CD4-positive, alpha-beta T cell treated with Interferon gamma for 1 hour (primary cell): ENCODE data around the gene NHERF2.
"Not testable (repeated sequence)": the region's sequence is repeated elsewhere in the genome, so short reads cannot be mapped to it uniquely, and the experiment has no call there.

ENCODE experiments used
- DNase-seq: peaks from one replicate; pipeline ENCODE4 v3.0.0-alpha.2; 2020

NHERF2 gene

GRCh38 chr16:2028620-2029220, 2.0 kb downstream of the NHERF2 start:
- no peak for DNase-seq

DNA sequence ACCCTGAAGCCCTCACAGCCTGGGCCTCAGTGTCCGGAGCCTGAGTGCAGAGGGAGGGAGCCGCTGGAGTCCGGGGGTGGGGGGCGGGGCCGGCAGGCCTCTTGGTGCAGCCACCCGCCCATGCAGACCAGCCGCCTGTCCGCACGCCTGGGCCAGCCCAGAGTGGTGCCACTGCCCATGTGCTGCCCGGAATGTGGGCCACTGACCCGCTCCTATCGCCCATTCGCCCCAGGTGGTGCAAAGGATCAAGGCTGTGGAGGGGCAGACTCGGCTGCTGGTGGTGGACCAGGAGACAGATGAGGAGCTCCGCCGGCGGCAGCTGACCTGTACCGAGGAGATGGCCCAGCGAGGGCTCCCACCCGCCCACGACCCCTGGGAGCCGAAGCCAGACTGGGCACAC, 2.6 kb downstream of the NHERF2 start:
- no peak for DNase-seq

- no peak for DNase-seq
Observed at GRCh38 chr16:2030036-2030435, 3.3 kb downstream of the NHERF2 start.

GRCh38 chr16:2031081-2031577, 4.4 kb downstream of the NHERF2 start:
- DNase-seq, result no peak

DNA sequence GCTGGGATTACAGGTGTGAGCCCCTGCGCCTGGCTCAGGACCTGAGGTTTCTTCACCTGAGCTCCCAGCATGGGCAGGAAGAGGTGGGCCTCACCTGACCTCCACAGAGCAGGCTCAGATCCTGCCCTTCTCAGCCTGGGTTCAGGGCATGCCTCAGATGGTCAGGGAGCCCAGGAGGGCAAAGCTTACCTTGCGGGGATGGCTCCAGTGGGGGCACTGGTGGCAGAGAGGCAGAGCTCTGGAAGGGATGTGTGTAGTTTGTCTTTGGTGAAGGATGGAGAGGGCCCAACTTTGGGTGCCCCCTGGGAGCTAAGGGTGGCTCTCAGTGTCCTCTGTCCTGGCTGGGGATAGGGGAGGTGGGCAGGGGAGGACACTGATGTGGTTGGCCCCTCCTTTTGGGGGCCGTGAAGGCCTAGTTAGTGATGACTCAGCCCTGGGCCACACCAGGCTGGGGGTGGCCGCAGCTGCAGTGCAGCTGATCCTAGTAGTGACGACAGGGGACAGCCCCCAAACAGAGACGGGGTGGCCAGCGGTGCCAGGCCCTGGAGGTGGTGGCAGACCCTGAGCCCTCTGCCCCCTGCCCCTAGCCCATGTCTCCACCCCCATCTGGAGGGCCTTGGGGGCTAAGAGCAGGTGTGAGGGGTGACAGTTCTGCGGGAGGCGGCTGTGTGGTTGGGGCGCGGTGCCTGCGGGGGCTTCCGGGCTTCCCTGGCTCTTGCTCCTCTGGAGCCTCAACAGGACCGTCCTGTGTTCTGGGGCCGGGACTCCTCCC, 5.8 kb downstream of the NHERF2 start:
- no peak for DNase-seq

- no peak for DNase-seq
Observed at GRCh38 chr16:2033057-2033908, 6.6 kb downstream of the NHERF2 start.

DNA sequence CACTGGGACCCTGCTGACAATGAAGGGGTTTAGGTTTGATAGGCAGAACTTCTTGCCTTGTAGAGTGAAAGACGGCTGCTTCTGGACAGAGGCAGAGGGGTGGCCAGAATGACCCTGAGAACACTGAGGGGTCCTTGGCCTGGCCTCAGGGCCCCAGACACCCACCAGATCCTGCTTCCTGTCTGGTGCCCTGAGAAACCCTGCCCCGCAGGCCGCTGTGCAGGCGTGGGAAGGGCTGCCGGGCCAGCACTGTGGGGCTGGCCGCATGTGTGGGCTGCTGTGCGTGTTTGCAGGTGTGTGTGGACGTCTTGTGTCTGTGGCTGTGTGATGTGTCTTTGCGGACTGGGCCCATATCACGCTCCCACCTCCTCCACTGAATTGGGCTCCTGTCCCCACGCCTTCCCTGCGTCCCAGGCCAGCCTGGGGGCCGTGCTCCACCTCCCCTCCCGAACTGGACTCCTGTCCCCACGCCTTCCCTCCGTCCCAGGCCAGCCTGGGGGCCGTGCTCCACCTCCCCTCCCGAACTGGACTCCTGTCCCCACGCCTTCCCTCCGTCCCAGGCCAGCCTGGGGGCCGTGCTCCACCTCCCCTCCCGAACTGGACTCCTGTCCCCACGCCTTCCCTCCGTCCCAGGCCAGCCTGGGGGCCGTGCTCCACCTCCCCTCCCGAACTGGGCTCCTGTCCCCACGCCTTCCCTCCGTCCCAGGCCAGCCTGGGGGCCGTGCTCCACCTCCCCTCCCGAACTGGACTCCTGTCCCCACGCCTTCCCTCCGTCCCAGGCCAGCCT, 7.4 kb downstream of the NHERF2 start:
- DNase-seq, result not testable (repeated sequence)

DNA sequence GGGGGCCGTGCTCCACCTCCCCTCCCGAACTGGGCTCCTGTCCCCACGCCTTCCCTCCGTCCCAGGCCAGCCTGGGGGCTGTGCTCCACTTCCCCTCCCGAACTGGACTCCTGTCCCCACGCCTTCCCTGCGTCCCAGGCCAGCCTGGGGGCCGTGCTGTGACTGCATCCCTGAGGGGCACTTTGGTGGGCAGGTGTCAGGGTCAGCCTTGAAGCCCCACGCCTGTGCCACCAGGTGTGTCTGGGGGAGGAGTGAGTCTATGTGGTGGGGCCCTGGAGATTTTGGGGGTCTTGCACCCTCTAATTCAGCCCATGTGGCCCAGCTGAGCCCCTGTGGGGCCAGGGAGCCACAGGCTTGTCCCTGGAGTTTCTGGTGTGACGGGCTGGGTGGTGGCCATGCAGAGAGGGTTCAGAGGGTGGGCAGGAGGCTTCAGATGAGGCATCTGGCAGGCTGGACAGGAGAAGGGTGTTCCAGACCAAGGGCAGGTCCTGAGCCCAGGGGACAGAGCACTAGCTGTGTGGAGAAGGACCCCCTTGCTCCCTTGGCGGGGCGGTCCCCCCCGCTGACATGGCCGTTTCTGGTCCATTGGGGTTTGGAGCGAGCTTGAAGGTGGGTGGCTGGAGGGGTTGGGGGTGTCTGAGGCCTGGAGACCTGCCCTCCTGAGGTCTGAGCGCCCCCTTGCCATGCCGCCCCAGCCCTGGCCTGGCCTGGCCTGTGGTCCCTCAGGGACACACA, 8.2 kb downstream of the NHERF2 start:
- DNase-seq, result no peak

DNA sequence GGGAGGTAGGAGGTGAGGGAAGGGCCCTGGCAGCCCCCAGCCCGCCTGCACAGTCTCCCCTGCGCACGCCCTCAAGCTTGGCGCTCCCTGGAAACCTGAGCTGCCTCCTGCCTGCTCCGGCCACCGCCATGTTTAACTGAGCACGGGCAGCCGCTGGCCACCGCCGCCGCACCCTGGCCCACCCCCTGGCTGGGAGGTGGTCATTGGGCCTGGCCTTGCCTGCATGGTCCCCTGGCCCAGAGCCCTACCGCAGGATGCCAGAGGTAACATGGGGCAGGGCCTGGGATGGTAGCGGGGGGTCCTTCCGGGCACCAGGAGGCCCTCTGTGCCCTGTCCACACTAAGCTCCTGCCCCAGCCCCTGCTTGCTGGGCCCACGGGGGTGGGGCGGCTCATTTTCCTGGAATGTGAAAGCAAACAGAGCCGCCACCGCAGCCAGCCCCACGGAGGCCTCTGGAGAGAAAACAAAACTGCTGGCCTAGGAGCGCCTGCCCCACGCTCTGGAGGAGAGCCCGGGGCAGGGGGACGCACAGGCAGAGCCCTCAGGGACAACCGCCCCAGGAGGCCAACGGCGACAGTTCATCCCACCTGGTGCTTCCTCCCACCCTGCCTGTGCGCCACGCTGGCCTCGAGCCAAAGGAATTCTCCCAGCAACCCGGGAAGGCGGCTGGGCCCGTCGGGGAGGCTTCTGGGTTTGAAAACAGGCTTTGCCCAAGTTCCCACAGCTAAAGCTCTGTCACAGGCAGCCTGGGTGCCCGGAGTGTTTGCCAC, 8.9 kb downstream of the NHERF2 start:
- DNase-seq, result no peak

DNA sequence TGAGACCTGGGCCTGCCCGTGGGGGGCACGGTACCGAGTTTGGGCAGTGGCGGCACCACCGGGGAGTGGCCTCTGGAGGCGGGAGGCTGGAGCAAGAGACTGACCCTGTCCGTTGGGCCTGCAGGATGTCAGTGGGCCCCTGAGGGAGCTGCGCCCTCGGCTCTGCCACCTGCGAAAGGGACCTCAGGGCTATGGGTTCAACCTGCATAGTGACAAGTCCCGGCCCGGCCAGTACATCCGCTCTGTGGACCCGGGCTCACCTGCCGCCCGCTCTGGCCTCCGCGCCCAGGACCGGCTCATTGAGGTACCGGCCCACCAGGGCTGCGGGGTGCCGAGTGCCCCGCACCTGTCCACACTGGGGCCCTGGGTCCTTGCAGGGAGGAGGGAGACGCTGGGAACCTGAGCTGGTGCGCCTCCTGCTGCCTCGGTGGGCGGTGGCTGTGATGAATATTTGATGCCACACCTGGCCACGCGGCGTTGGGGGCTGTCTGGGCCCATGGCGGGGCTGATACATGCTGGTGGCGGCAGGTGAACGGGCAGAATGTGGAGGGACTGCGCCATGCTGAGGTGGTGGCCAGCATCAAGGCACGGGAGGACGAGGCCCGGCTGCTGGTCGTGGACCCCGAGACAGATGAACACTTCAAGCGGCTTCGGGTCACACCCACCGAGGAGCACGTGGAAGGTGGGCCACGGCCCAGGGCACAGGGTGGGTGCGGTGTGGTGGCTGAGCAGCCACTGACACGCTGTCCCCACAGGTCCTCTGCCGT, 9.7 kb downstream of the NHERF2 start:
- no peak for DNase-seq

- no peak for DNase-seq
Observed at GRCh38 chr16:2037115-2037514, 10.4 kb downstream of the NHERF2 start.

GRCh38 chr16:2037647-2038381, 11.1 kb downstream of the NHERF2 start:
- no peak for DNase-seq

- no peak for DNase-seq
Observed at GRCh38 chr16:2038382-2039231, 11.9 kb downstream of the NHERF2 start.

GRCh38 chr16:2039274-2040031, 12.8 kb downstream of the NHERF2 start:
- no peak for DNase-seq

DNA sequence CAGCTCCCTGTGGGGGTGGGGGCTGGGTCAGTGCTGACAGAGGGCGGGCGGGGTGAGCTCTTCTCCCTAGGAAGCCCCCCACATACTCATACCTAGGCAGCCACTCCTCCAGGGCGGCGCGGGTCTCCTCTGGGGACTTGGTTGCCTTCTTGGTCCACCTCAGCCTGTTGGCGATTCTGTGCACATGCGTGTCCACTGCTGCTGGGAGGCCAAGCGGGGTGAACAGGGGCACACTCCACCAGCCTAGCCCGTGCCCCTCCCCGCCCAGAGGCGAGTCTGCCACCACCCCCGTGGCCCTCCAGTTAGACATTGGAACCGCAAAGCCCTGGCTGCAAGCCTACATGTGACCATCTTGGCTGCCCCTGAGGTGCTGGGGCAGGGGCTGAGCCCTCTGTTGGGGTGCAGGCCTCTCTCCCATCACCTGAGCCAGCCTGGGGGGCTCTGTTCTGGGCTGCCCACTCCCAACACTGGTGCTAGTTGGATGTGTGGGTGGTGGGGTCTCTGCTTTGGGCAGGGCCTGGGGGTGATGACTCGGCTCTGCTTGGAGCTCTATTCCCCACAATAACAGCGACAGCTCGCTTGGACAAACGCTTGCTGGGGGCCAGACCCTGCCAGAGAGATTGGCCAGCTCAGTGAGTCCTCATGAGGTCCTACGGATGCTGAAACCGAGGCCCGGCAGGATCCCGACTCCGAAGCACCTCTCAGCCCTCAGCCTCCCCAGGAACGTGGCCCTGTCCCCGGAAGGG, 13.5 kb downstream of the NHERF2 start:
- DNase-seq, result no peak

- no peak for DNase-seq
Observed at GRCh38 chr16:2040787-2041522, 14.3 kb downstream of the NHERF2 start.
